HCT116 (cell line): ENCODE data around the gene LRRFIP1. TPM values are rescaled to one million over a fixed set of nuclear protein-coding genes. Genes with fewer than 3 reads are reported as not detected.

Experiments
- ATAC-seq: fragments of 200-7000 bp; cut with Tn5 transposase; 2 replicates; pipeline ENCODE4 v1.9.1; 2020; ENCODE audit warnings: mild to moderate bottlenecking, moderate library complexity
- BruUV-seq: library from RNA; stranded (reverse); fragments of 400-500 nt; replicated peaks from 2 replicates; lab custom pipeline; 2021; lab: Mats Ljungman, UMichigan
- CTCF ChIA-PET: fragments of 300-600 bp; sonication (Branson Sonifier 250); formaldehyde crosslinking; loops from one replicate; lab custom pipeline; 2021; ENCODE audit warnings: antibody characterized with exemption; lab: Charles Lee
- POLR2A ChIA-PET: fragments of 300-600, 350-600 bp; sonication (Branson Sonifier 250); formaldehyde crosslinking; loops from one replicate; lab custom pipeline; 2021; ENCODE audit warnings: antibody characterized with exemption; lab: Charles Lee
- RAD21 ChIA-PET, 2 experiments: fragments of 300-600 bp; sonication (Branson Sonifier 250); formaldehyde crosslinking; loops; one replicate each; lab custom pipeline; 2023; ENCODE audit warnings: low total read pairs in 2 of 2; ENCODE audit not compliant: uncharacterized antibody in 2 of 2, unreplicated experiment in 2 of 2, low non-redundant PET in 1 of 2; lab: Charles Lee
- DNase-seq: peaks from one replicate; pipeline ENCODE4 v3.0.0-alpha.2; 2010; ENCODE audit warnings: low read depth, low spot score
- H2AFZ ChIP-seq: fragments of 200-600 bp; shearing (Covaris generic), sonication (generic); 2 replicates; pipeline ENCODE4 v1.6.1; 2017; ENCODE audit warnings: low read depth, mixed run types, mixed read lengths, antibody characterized with exemption, low read length; ENCODE audit not compliant: poor library complexity, severe bottlenecking
- H3K27ac ChIP-seq: 2 replicates; pipeline ENCODE4 v1.5.1; 2012; ENCODE audit warnings: low read depth, low read length
- H3K27me3 ChIP-seq: fragments of 200-600 bp; sonication (generic); 2 replicates; pipeline ENCODE4 v1.6.1; 2016; ENCODE audit warnings: mixed run types, low read length, mixed read lengths; ENCODE audit not compliant: insufficient read depth
- H3K36me3 ChIP-seq, 2 experiments: fragments of 200-500 bp in 1 of 2; fragments of 200-600 bp in 1 of 2; sonication (Bioruptor generic) in 1 of 2; sonication (generic) in 1 of 2; 2 replicates each; pipeline versions ENCODE4 v1.5.1 to v1.6.1; 2014 to 2016; ENCODE audit warnings: low read length in 2 of 2, inconsistent platforms in 1 of 2, mixed read lengths in 1 of 2, mixed run types in 1 of 2; ENCODE audit not compliant: insufficient read depth in 2 of 2, control insufficient read depth in 1 of 2
- H3K4me1 ChIP-seq, 2 experiments: fragments of 200-600 bp in 1 of 2; sonication (generic) in 1 of 2; 2 replicates each; pipeline versions ENCODE4 v1.5.1 to v1.6.1; 2012 to 2017; ENCODE audit warnings: low read length in 2 of 2, inconsistent platforms in 1 of 2, mild to moderate bottlenecking in 1 of 2, mixed read lengths in 1 of 2, mixed run types in 1 of 2, moderate library complexity in 1 of 2; ENCODE audit not compliant: insufficient read depth in 2 of 2, control insufficient read depth in 1 of 2
- H3K4me2 ChIP-seq: fragments of 200-600 bp; sonication (generic); 2 replicates; pipeline ENCODE4 v1.6.1; 2017; ENCODE audit warnings: mixed run types, low read length, mixed read lengths
- H3K4me3 ChIP-seq, 2 experiments: fragments of 200-600 bp in 1 of 2; sonication (generic) in 1 of 2; replicated peaks in 1 of 2; 2 replicates each; pipeline ENCODE4 v1.5.1; 2011 to 2016; ENCODE audit warnings: low read length in 2 of 2, control low read depth in 1 of 2, low read depth in 1 of 2, mild to moderate bottlenecking in 1 of 2, mixed read lengths in 1 of 2, mixed run types in 1 of 2
- H3K79me2 ChIP-seq: fragments of 200-600 bp; sonication (generic); 2 replicates; pipeline ENCODE4 v1.6.1; 2017; ENCODE audit warnings: mild to moderate bottlenecking, mixed run types, low read length, moderate library complexity, mixed read lengths; ENCODE audit not compliant: insufficient read depth
- H3K9ac ChIP-seq: fragments of 200-600 bp; sonication (generic); 2 replicates; pipeline ENCODE4 v1.6.1; 2016; ENCODE audit warnings: low read length, mixed read lengths
- H3K9me2 ChIP-seq: fragments of 200-600 bp; sonication (generic), shearing (Covaris generic); 2 replicates; pipeline ENCODE4 v1.6.1; 2017; ENCODE audit warnings: mixed run types, mild to moderate bottlenecking, moderate library complexity; ENCODE audit not compliant: insufficient read depth
- H3K9me3 ChIP-seq, 2 experiments: fragments of 200-500 bp in 1 of 2; fragments of 200-600 bp in 1 of 2; sonication (Bioruptor generic) in 1 of 2; sonication (generic) in 1 of 2; 2 replicates each; pipeline ENCODE4 v1.6.1; 2014 to 2017; ENCODE audit warnings: low read length in 2 of 2, mixed read lengths in 2 of 2, inconsistent platforms in 1 of 2, low read depth in 1 of 2, mild to moderate bottlenecking in 1 of 2, mixed run types in 1 of 2, moderate library complexity in 1 of 2; ENCODE audit not compliant: control insufficient read depth in 1 of 2, insufficient read depth in 1 of 2
- H4K20me1 ChIP-seq: fragments of 200-600 bp; sonication (generic), shearing (Covaris generic); 2 replicates; pipeline ENCODE4 v1.6.1; 2017; ENCODE audit warnings: mixed run types, mild to moderate bottlenecking, moderate library complexity; ENCODE audit not compliant: insufficient read depth
- CTCF ChIP-seq, 3 experiments: fragments of 200-600 bp in 1 of 3; sonication (generic) in 1 of 3; IDR thresholded peaks in 2 of 3; conservative IDR thresholded peaks in 1 of 3; 2 replicates each; pipeline ENCODE4 v1.5.1; 2012 to 2017; ENCODE audit warnings: low read depth in 2 of 3, low read length in 2 of 3, antibody characterized with exemption in 1 of 3, borderline replicate concordance in 1 of 3, control low read depth in 1 of 3, mild to moderate bottlenecking in 1 of 3, mixed read lengths in 1 of 3, mixed run types in 1 of 3, moderate library complexity in 1 of 3; ENCODE audit not compliant: insufficient read depth in 1 of 3
- MAX ChIP-seq: IDR thresholded peaks from 2 replicates; pipeline ENCODE4 v1.6.1; 2012
- RAD21 ChIP-seq: IDR thresholded peaks from 2 replicates; pipeline ENCODE4 v1.6.1; 2012; ENCODE audit warnings: low read depth, mild to moderate bottlenecking
- REST ChIP-seq: IDR thresholded peaks from 2 replicates; pipeline ENCODE4 v1.6.1; 2012; ENCODE audit warnings: low read depth
- SIN3A ChIP-seq: IDR thresholded peaks from 2 replicates; pipeline ENCODE4 v1.6.1; 2012; ENCODE audit warnings: low read depth
- SP1 ChIP-seq: IDR thresholded peaks from 2 replicates; pipeline ENCODE4 v1.6.1; 2012; ENCODE audit warnings: low read depth
- intact Hi-C: fragments of 100-400 bp; cut with micrococcal nuclease; formaldehyde crosslinking; loops from 2 replicates; pipeline ENCODE4 v1.10.0; 2022
- total RNA-seq: library from RNA; stranded (reverse); gene quantifications from one replicate; pipeline ENCODE4 v1.2.1, GENCODE V29; 2021; ENCODE audit not compliant: unreplicated experiment

LRRFIP1 gene
- total RNA-seq, 1 experiment from 2014 or later: 76.9 TPM

- ChIA-PET POLR2A (no interaction called here), CTCF (interaction anchor here (0.6 to 2.1 kb wide), 6 partner anchors 9 to 90 kb away, joined by 3 to 20 read pairs (median 4); no protein-coding TSS in a partner anchor), RAD21 (no interaction called here)
- peaks cover 26 to 28% of the 10 kb centered on the region in 2 experiments for H3K4me1 ChIP-seq
- H3K27ac ChIP-seq: no peak overlapping the region
- no peak overlapping the region for H3K9ac ChIP-seq
- H3K4me3 ChIP-seq: no peak overlapping the region
- no peaks in the 10 kb centered on the region for H3K9me3 ChIP-seq
- BruUV-seq: no TSS peak
- no peaks in the 10 kb centered on the region for H3K79me2 ChIP-seq
- no peak overlapping the region for H3K4me2 ChIP-seq
- no peaks in the 10 kb centered on the region for H3K9me2 ChIP-seq
- no peak overlapping the region for H2AFZ ChIP-seq
- H4K20me1 ChIP-seq: no peaks in the 10 kb centered on the region
- no peaks in the 10 kb centered on the region for H3K27me3 ChIP-seq
- no peaks in the 10 kb centered on the region for H3K36me3 ChIP-seq
- ATAC-seq (peak; percentile 60), DNase-seq (no peak)
- no peak for TF ChIP-seq SP1
- TF ChIP-seq CTCF (IDR thresholded peaks at IDR 0.05 in 2 of 3, conservative IDR thresholded peaks at IDR 0.05 in 1 of 3; ENCODE audit: borderline replicate concordance in 1 of 3, insufficient read depth in 1 of 3, low read depth in 2 of 3, low read length in 2 of 3): peak; percentile 35 to 60 (median 45); a peak in 5 of 6 replicates
- intact Hi-C loops: no loop called here
Observed at GRCh38 chr2:237685408-237685807, 58.0 kb downstream of the LRRFIP1 start.

- DNase-seq (no peak), ATAC-seq (peak; percentile 48)
- H3K4me3 ChIP-seq: no peak overlapping the region
- no peak overlapping the region for H3K27ac ChIP-seq
- intact Hi-C loops: no loop called here
- H2AFZ ChIP-seq: no peak overlapping the region
- no TSS peak for BruUV-seq
- no peak overlapping the region for H3K4me2 ChIP-seq
- ChIA-PET CTCF (interaction anchor here (0.5 to 1.6 kb wide), 6 partner anchors 8 to 88 kb away, joined by 3 to 23 read pairs (median 6); no protein-coding TSS in a partner anchor), POLR2A (no interaction called here), RAD21 (no interaction called here)
- H3K9ac ChIP-seq: no peak overlapping the region
- no peaks in the 10 kb centered on the region for H3K9me2 ChIP-seq
- no peaks in the 10 kb centered on the region for H4K20me1 ChIP-seq
- no peaks in the 10 kb centered on the region for H3K79me2 ChIP-seq
- H3K4me1 ChIP-seq: peaks cover 26 to 39% of the 10 kb centered on the region in 2 experiments
- TF ChIP-seq SIN3A: no peak
- TF ChIP-seq RAD21: 0 out of 2 replicates have a peak, but pooled peaks have one; percentile 17
- peak in 2 of 3 experiments; percentile 50 to 53; a peak in 4 of 6 replicates for TF ChIP-seq CTCF (IDR thresholded peaks at IDR 0.05 in 2 of 3, conservative IDR thresholded peaks at IDR 0.05 in 1 of 3; ENCODE audit: borderline replicate concordance in 1 of 3, insufficient read depth in 1 of 3, low read depth in 2 of 3, low read length in 2 of 3)
- no peak for TF ChIP-seq REST
- no peak for TF ChIP-seq MAX
- no peaks in the 10 kb centered on the region for H3K27me3 ChIP-seq
- no peaks in the 10 kb centered on the region for H3K9me3 ChIP-seq
- no peaks in the 10 kb centered on the region for H3K36me3 ChIP-seq
Observed at GRCh38 chr2:237686659-237687136, 59.3 kb downstream of the LRRFIP1 start.
